ENCODE data around the gene ESR1. TPM values are rescaled to one million over a fixed set of nuclear protein-coding genes. Genes with fewer than 3 reads are reported as not detected.

The ESR1 gene
- total RNA-seq, 1 experiment from 2014 or later: not detected

GRCh38 chr6:151993364-151993763 lies 185.9 kb downstream of the ESR1 start:
- Histone ChIP-seq H2BK5ac (ENCODE audit: insufficient read length, low read length) (no peak overlapping the region), H3K4ac (ENCODE audit: low read depth, low read length) (no peak overlapping the region), H2BK12ac (ENCODE audit: insufficient read length, low read depth, low read length) (no peak overlapping the region), H4K91ac (ENCODE audit: insufficient read length, low read depth, low read length) (no peak overlapping the region), H4K8ac (replicated peaks; ENCODE audit: insufficient read length, low read depth, low read length) (no peak overlapping the region), H3K23me2 (ENCODE audit: insufficient read length, low read depth, low read length, poor library complexity, severe bottlenecking) (no peaks in the 10 kb centered on the region), H2AFZ (ENCODE audit: low read length) (no peak overlapping the region), H3K18ac (ENCODE audit: insufficient read length, low read depth, low read length) (no peak overlapping the region), H3T11ph (ENCODE audit: low read length) (no peak overlapping the region), H3K9ac (ENCODE audit: extremely low read depth, insufficient read length, low read length) (no peak overlapping the region), H2BK15ac (ENCODE audit: low read depth, low read length) (no peak overlapping the region), H3K4me2 (ENCODE audit: insufficient read depth, insufficient read length, low read length) (no peak overlapping the region), H2BK20ac (ENCODE audit: low read depth, low read length, poor library complexity, severe bottlenecking) (no peak overlapping the region), H2AK5ac (ENCODE audit: insufficient read length, low read length) (no peak overlapping the region), H3K27ac (ENCODE audit: insufficient read length, low read depth, low read length) (no peak overlapping the region), H2BK120ac (ENCODE audit: low read depth, low read length, poor library complexity, severe bottlenecking) (no peak overlapping the region), H3K27me3 (ENCODE audit: insufficient read depth, low read length) (no peaks in the 10 kb centered on the region), H3K56ac (ENCODE audit: insufficient read length, low read depth, low read length) (no peak overlapping the region), H3K14ac (ENCODE audit: insufficient read depth, low read length) (no peak overlapping the region), H4K20me1 (ENCODE audit: control insufficient read depth, insufficient read depth, insufficient read length) (no peaks in the 10 kb centered on the region), H4K5ac (ENCODE audit: insufficient read length, low read depth, low read length) (no peak overlapping the region), H3K79me1 (ENCODE audit: insufficient read depth, low read depth, low read length, poor library complexity, severe bottlenecking) (no peaks in the 10 kb centered on the region), H3K79me2 (ENCODE audit: insufficient read depth, low read length) (no peaks in the 10 kb centered on the region), H3K23ac (ENCODE audit: insufficient read length, low read depth, low read length) (no peak overlapping the region), H3K9me3 (ENCODE audit: control insufficient read depth, low read depth, low read length) (no peaks in the 10 kb centered on the region), H3K4me1 (ENCODE audit: insufficient read depth, low read length) (no peaks in the 10 kb centered on the region)
- Mint-ChIP-seq H3K4me1 (peaks cover 0 to 4% of the 10 kb centered on the region in 2 experiments; a peak in 3 of 4 replicates), H3K27ac (no peak overlapping the region; a peak in 1 of 7 replicates), H3K36me3 (ENCODE audit: insufficient read depth in 1 of 3, low read depth in 3 of 3) (no peaks in the 10 kb centered on the region), H3K4me3 (no peak overlapping the region), H3K9me3 (no peaks in the 10 kb centered on the region), H3K27me3 (ENCODE audit: low read depth) (no peaks in the 10 kb centered on the region)
- TF ChIP-seq CTCF (conservative IDR thresholded peaks at IDR 0.05): no peak
- no peak for DNase-seq
- WGBS (ENCODE audit: extremely low coverage, insufficient read length, low lambda C conversion rate): no CpG with 5 or more reads among the region's 3 CpGs
